Activated CD4-positive, alpha-beta T cell treated with anti-CD3 and anti-CD28 coated beads, Interleukin-10, Interleukin-2, amounts not matched to agents 100 ng/mL and 50 ng/mL, durations not matched to agents 16 hours and 8 hours (primary cell): ENCODE data around the gene GALNT9.
"Not testable (repeated sequence)": the region's sequence is repeated elsewhere in the genome, so short reads cannot be mapped to it uniquely, and the experiment has no call there.

Experiments
- DNase-seq: peaks from one replicate; pipeline ENCODE4 v3.0.0-alpha.2; 2020

The GALNT9 gene

DNA sequence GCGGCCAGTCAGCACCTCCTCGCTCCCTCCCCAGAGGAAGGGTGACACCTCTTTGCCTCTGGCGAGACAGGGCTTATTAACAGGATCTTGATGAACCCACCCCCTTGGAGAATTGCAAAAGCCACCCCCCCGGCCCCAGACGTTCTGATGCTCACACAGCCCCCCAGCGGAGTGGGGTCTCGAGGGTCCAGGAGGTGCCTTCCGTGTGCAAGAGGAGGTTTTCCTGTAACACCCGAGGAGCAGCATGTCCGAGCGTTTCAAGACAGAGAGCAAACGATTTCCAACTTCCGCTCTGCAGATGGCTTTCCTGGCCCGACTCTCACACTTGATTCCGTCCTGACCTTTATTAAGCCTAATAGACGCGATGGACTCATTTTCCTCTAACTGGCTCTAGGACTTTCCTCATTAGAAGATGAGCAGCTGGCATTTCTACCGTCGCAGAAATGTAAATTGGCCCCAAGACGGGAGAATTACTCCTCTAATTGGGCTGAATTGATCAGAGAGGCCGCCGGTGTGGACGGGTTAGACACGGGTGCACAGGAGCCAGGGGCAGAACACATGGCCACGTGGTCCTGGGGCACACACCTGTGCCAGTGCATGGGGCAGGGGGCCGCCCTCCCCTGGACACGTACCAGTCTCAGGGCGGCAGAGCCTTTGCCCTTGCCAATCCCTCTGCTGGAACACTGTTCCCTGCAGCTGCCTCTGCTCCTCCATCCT is 100.8 kb downstream of the GALNT9 start:
- no peak for DNase-seq

DNA sequence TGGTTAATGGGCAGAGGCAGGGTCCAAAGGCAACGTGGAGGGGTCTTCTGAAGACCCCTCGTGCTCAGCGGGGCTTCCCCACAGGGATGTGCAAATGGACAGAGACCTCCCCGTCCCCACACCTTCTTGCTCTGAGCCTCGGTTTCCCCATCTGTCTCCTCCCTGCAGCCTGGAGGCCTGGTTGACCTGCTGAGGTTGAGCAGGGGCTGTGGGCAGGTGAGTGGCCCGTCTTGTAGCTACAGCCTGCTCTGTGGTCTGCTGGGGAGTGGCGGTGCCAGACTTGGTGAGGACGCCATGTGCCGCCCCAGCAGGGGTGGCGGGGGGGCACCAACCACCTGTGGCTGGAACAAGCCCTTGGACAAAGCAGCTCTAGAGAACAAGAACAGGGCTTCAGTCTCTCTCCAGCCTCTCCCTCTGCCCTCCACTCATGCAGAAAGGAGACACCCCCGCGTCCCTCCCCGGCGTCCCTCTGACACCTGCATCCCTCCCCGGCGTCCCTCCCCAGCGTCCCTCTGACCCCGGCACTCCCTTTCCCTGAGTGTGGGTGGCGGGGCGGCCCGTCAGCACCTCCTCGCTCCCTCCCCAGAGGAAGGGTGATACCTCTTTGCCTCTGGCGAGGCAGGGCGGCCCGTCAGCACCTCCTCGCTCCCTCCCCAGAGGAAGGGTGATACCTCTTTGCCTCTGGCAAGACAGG is 101.5 kb downstream of the GALNT9 start:
- no peak for DNase-seq

DNA sequence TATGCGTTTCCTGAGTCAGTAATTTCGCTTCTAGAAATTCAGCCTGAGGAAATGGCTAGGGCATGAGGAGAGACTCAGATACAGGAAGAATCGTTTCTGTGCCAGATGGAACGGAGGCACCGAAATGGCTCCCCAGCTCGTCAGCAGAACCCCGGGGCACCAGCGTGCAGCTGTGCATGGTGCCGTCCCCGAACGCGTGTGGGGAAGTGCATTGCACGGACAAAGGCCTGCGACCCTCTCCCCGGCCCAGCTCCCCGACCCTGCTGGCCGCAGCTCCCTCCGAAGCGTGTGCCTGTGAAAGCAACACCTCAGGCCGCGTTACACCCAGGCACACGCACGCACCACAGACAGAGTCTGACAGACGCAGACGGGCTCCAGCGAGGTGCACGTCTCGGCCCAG is 102.3 kb downstream of the GALNT9 start:
- no peak for DNase-seq

DNA sequence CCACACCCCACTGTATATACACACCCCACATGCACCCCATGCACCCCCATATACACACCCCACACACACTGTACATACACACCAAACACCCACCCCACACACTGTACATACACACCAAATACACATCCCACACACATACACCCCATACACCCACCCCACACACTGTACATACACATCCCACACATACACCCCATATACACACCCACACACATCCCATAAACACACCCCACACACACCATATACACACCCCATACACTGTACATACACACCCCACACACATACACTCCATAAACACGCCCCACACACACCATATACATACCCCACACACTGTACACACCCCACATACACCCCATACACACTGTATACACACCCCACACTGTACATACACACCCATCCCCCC is 102.8 kb downstream of the GALNT9 start:
- DNase-seq: no peak

DNA sequence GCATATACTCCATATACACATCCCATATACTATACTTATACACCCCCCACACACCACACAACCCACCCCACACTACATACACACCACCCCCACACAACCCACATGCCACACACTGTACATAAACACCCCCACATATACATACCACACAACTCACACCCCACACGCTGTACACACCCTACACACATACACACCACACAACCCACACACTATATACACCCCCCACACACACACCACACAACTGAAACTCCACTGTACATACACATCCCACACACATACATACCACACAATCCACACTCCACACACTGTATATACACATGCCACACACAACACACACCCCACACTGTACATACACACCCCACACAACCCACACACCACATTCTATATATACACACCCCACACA is 104.2 kb downstream of the GALNT9 start:
- DNase-seq: no peak

DNA sequence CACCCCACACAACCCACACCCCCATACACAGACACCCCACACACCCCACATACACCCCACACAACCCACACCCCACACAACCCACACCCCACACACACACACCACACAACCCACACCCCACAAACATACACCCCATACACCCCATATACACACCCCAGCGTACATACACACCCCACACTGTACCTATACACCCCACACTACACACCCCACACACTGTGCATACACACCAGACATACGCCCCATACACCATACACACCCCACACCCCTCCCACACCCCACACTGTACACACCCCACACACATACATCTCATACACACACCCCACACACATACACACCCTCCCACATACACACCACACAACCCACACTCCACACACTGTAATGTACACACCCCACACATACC is 104.9 kb downstream of the GALNT9 start:
- no peak for DNase-seq

DNA sequence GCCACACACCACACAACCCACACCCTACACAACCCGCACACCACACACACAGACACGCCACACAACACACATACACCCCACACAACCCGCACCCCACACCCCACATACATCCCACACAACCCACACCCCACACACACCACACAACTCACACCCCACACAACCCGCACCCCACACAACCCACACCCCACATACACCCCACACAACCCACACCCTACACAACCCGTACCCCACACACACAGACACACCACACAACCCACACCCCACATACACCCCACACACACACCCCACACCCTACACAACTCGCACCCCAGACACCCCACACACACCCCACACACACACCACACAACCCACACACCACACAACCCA is 106.6 kb downstream of the GALNT9 start:
- no peak for DNase-seq

DNA sequence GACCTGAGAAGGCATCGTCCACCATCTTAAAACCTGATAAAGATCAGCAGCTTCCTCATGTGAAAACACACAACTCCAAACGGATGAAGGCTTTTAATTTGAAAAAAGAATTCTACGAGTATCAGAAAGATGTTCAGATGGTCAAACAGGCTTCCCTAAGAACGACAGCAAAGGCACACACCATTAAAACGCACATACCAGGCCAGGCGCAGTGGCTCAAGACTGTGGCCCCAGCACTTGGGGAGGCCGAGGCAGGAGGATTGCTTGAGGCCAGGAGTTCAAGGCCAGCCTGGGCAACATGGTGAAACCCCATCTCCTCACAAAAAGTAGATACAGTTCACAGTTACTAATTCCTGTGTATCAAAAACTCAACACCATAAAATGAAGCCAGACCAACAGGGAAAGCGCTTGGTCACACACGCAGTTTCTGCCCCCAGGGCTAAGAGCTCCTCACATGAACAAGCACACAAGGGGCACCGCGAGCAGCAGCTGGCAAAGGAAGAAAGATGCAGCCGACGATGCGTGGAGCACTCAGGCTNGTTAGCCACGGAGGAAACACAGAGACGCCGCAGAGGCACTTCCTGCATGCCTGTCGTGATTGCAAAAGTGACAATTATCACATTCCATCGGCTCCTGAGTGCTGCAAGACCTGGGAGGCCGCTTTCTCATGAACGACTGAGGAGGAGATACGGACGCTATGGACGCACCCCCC is 107.1 kb downstream of the GALNT9 start:
- DNase-seq: peak; percentile 21

DNA sequence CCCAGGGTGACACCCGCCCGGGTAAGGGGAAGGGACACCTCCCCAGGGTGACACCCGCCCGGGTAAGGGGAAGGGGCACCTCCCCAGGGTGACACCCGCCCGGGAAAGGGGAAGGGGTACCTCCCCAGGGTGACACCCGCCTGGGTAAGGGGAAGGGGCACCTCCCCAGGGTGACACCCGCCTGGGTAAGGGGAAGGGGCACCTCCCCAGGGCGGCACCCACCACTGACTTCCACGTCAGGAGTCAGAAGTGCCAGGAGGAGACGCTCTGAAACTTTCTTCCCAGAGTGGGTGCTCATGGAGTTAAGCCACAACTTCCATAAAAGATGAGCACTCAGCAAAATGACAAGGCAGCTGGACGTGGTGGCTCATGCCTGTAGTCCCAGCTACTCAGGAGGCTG is 109.6 kb downstream of the GALNT9 start:
- not testable (repeated sequence) for DNase-seq

DNA sequence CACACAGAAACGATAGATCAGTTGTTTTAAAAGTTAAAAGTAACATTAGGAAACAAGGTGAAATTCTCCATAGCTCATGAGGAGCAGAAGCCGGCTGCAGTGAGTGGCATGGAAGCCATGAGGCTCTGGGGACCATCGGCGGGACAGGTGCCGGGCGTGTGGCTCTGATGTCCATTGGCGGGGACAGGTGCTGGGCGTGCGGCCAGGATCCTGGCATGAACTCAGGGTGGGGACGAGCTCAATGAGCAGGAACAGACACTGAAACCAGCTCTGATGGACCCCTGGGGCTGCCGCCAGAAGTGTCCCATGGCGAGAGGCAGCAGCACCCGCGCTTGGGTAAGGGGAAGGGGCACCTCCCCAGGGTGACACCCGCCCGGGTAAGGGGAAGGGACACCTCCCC is 110.1 kb downstream of the GALNT9 start:
- no peak for DNase-seq

DNA sequence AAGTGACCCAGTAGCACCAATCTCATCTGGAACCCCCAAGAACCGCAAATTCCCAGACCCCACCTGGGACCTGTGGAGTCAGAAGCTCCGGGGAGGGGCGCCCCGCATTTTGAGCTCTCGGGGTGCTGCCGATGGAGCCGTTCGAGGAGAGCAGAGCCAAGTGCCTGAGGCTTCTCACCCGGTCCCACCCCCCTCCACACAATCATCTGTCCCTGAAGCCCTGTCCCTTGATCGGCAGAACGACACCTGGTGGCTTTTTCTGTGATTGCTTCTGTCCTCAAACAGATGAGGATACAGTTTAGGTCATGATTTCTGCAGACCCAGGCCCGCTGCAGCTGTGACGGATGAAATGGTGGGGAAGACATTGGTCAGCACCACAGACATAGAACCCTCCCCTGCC is 110.5 kb downstream of the GALNT9 start:
- peak; percentile 20 for DNase-seq

DNA sequence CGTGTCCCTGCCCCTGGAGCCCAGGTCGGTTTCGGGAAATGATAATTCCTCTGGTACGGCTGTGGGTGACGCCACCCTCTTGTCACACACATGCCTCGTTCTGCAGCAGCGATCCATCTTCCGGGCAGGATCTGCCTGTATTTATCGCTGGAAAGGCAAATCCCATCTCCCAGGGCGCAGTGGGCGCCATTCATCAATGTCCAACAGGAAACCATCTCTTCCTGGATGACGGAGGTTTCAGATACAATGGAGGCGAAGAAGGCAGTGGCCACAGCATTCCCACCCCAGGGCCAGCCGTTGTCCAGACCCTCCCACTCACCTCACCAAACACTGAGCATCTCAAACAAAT is 110.9 kb downstream of the GALNT9 start:
- DNase-seq: no peak

DNA sequence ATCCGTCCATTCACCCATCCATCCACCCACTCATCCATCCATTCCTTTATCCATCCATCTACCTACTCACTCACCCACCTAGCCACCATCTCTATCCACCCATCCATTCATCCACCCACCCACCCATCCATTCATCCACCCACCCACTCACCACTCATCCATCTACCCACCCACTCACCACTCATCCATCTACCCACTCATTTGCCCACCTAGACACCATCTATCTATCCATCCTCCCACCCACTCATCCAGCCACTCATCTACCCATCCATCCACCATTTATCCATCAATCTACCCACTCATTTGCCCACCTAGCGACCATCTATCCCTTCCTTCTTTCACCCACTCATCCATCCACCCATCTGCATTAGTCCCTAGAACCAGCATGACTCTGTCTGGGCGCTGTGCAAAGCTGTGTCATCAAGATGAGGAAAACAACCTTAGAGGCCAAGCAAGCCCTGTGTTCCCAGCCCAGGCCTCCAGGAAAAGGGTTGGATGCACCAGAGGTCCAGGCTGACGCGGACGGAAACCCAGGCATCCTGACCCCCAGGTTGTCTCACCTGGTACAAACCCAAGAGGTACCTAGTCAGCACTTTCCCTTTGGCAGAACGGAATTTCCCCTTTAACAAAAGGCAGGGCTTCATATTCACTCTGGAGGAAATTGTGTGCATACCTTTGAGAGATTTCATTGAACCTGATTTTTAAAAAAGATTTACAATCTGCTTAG is 111.4 kb downstream of the GALNT9 start:
- DNase-seq: no peak

DNA sequence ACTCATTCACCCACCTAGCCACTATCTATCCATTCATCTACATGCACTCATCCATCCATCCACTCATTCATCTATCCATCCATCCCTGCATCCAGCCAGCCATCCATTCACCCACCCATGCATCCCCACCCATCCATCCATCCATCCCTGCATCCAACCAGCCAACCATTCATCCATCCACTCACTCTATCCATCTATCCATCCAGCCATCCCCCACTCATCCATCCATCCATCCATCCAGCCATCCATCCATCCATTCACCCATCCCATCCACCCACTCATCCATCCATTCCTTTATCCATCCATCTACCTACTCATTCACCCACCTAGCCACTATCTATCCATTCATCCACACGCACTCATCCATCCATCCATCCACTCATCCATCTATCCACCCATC is 112.0 kb downstream of the GALNT9 start:
- DNase-seq: no peak

DNA sequence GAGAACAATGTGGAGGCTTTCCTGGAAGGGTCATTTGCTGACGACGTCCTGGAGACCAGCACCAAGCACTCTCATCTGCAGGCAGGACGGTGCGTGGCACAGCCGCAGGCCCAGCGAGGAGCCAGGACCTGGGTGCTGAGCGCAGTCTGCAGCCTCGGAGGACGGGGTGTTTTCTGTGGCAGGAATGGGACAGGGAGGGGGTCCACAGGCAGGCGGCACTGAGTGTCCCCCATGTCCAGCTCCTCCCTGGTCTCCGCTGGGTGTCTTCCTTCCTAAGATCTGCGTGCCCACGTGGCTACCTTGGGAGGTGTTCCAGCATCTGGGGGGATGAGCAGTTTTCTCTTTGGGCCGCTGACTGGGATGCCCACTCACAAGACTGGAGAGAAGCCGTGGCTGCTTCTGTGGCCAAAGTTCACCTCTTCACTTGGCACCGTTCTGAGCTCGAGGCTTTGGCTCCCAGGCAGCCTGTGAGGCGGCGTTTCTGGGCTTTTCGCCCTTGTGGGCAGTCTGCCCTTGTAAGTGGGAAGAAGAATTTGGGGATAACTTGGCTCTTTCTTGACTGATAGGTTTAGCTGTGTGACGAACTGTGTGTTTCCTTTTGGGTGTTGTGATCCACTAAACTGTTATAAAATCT is 112.9 kb downstream of the GALNT9 start:
- no peak for DNase-seq

DNA sequence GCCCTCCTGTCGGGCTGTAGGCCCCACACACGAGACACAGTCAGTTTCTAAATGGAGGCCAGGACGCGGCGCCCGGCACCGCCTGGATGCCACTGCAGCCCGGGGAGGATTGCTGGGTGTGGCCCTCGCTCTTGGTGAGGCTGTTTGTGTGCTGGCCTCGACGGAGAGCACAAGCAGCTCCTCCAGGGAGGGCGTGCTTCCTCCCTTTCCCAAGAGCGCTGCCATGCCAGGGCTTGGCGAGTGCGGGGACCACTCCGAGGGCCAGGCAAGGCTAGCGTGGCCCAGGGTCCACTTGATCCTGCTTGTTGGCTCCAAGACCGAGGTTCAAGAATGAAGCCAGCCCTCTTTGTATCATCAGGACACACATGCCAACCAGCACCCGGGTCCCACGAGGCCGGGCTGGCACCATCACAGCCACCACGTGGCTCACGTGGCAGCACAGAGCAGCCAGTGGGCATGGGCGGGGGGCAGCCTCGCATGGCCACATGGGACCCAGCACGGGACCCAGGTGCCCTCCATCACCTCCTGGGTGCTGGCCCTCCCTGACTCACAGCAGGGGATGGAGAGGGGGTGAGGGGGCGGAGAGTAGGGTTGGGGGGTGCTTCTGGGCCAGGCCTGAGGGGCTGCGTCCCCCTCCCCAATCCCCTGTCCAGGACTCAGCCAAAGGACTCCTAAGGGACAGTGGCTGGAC is 113.9 kb downstream of the GALNT9 start:
- no peak for DNase-seq

DNA sequence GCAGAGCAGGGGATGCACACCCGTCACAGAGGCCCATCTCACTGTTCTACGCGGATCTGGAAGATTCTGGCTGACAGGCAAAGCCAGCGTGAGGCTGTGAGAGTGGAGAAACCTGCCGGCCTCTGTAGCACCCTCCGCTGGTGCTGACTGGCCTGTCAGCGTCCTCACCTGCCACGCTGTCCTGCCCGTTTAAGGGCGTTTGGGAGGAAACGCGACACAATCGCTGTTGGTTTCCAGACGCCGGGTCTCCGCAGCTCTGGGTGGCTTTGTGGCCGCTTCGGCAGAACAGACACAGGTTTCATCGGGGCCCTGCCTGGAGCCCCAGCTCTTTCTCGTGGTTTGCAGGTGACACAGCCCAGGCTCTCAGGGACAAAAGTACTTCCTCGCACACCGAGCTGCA is 114.5 kb downstream of the GALNT9 start:
- DNase-seq: no peak

DNA sequence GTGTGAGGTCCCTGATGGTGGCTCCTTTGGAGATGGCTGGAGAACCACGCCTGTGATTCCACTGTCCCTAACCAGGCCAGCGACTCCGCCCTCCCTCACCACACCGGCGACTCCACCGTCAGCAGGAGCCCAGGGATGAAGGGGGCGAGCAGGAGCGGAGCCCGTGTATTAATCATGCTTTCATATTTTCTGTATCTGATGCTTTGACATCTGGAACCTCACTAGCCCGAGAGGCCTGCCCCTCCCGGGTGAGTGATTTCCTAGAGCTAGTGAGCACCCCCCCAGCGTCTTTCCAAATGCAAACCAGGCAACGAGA is 115.3 kb downstream of the GALNT9 start:
- no peak for DNase-seq

DNA sequence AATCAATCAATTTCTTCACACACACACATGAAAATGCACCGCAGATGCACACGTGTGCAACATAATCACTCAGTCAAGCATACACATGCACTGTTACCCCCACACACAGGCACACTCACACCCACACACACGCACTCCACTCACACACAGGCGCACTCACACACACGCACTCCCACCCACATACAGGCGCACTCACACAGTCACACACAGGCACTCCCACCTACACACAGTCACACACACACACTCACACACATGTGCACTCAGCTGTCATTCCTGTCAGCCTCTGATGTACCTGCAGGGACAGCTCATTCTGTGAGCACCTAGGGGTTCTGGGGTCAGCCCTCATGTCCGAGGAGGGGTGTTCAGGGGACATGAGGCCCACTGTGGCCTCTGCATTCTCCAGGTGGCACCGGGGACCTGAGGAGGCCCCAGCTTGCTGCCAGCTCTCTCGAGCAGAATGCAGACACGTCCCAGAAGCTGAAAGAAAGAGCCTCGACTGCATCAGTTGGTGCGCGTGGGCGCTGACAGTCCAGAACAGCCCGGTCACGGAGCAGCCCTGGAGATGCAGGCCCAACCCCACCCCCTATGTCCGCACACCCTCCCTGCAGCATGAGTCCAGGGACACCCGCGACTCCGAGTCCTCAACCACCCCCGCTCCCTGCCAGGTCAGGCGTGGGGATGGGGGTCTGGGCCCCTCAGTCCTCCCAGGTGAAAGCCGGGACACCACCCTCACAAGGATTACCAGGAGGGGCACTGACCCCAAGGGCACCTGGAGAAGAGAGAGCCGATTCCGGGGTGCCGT is 115.8 kb downstream of the GALNT9 start:
- DNase-seq: no peak

DNA sequence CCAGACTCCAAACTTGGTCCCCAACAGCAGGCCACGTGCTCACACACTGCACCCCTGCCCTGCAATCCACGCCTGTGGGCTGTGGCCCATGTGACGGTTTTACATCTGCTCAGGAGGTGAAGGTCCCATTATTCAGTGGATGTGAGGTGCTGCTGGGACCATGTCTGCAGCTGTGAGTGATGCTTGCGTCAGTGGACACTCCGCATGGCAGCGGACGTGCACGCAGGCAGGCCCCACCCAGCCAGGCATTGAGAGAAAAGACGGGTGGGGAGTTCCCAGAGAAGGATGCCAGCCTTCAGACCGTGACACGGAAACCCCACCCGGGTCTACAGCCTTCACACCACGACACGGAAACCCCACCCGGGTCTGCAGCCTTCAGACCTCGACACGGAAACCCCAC is 117.6 kb downstream of the GALNT9 start:
- DNase-seq: no peak

DNA sequence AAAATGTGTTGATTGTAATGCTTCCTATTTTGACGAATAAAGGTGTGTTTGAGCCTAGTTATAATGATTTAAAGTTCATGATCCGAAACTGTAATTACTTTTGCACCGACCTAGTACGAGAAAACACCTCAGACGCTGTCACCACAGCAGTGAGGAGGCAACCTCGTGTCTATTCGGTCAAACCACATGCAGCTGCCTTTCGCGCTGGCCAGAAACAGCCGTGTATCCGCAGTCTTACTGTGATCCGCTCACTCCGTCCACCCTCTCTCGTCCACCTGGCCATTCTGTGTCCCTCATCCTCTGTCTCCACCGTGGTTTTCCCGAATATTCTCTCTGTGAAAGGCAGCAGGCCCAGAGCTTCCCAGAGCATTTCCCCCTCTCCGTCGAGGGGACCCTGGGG is 118.1 kb downstream of the GALNT9 start:
- no peak for DNase-seq
